Measurements from ENCODE around the gene CAPN2. TPM values are rescaled to one million over a fixed set of nuclear protein-coding genes. Genes with fewer than 3 reads are reported as not detected.
"Not testable (repeated sequence)": the region's sequence is repeated elsewhere in the genome, so short reads cannot be mapped to it uniquely, and the experiment has no call there.

Gene CAPN2
- total RNA-seq, 2 experiments from 2014 or later, result not detected

GRCh38 chr1:223732993-223733798, 20.9 kb downstream of the CAPN2 start:
- Histone ChIP-seq H3K36me3 (ENCODE audit: insufficient read depth, low read length) (no peaks in the 10 kb centered on the region), H3K4me2 (ENCODE audit: low read length) (no peak overlapping the region), H3K9me2 (ENCODE audit: insufficient read depth, low read length) (no peaks in the 10 kb centered on the region), H3K4me3 (ENCODE audit: low read depth, low read length, poor library complexity, severe bottlenecking) (no peak overlapping the region), H3K79me2 (ENCODE audit: insufficient read depth, low read depth, low read length) (no peaks in the 10 kb centered on the region), H3K4me1 (ENCODE audit: insufficient read depth, low read length, poor library complexity, severe bottlenecking) (no peaks in the 10 kb centered on the region), H2AFZ (ENCODE audit: low read length) (no peak overlapping the region), H4K20me1 (ENCODE audit: insufficient read depth, low read length) (no peaks in the 10 kb centered on the region), H3K9me3 (ENCODE audit: low read length) (no peaks in the 10 kb centered on the region), H3K27ac (ENCODE audit: low read depth, low read length, poor library complexity, severe bottlenecking) (no peak overlapping the region)
- CTCF ChIA-PET (ENCODE audit: unreplicated experiment), result no interaction called here
- DNase-seq (ENCODE audit: low spot score), result no peak
- intact Hi-C loops (cut with micrococcal nuclease; ENCODE audit: unreplicated experiment), result no loop called here
- no TSS peak for BruUV-seq (replicated peaks)
- POLR2A ChIA-PET, result no interaction called here
- TF ChIP-seq EZH2phosphoT487 (IDR thresholded peaks at IDR 0.05; ENCODE audit: borderline replicate concordance, low read depth, low read length) (no peak), CTCF (conservative IDR thresholded peaks at IDR 0.05; ENCODE audit: low read length) (no peak)

- Histone ChIP-seq H3K27ac (ENCODE audit: low read depth, low read length, poor library complexity, severe bottlenecking) (no peak overlapping the region), H3K9me2 (ENCODE audit: insufficient read depth, low read length) (no peaks in the 10 kb centered on the region), H3K4me3 (ENCODE audit: low read depth, low read length, poor library complexity, severe bottlenecking) (no peak overlapping the region), H2AFZ (ENCODE audit: low read length) (no peak overlapping the region), H3K4me2 (ENCODE audit: low read length) (no peak overlapping the region), H3K36me3 (ENCODE audit: insufficient read depth, low read length) (no peaks in the 10 kb centered on the region), H4K20me1 (ENCODE audit: insufficient read depth, low read length) (no peaks in the 10 kb centered on the region), H3K4me1 (ENCODE audit: insufficient read depth, low read length, poor library complexity, severe bottlenecking) (no peaks in the 10 kb centered on the region), H3K79me2 (ENCODE audit: insufficient read depth, low read depth, low read length) (no peaks in the 10 kb centered on the region), H3K9me3 (ENCODE audit: low read length) (no peaks in the 10 kb centered on the region)
- TF ChIP-seq EZH2phosphoT487 (IDR thresholded peaks at IDR 0.05; ENCODE audit: borderline replicate concordance, low read depth, low read length) (no peak), CTCF (conservative IDR thresholded peaks at IDR 0.05; ENCODE audit: low read length) (no peak)
- BruUV-seq (replicated peaks), result no TSS peak
- DNase-seq (ENCODE audit: low spot score), result no peak
- CTCF ChIA-PET (ENCODE audit: unreplicated experiment), result interaction anchor here (0.8 kb wide), 1 partner anchor 11 kb away, joined by 3 read pairs; no protein-coding TSS in a partner anchor
- POLR2A ChIA-PET, result no interaction called here
- intact Hi-C loops (cut with micrococcal nuclease; ENCODE audit: unreplicated experiment), result no loop called here
Measured at GRCh38 chr1:223733898-223734852, 21.8 kb downstream of the CAPN2 start.

GRCh38 chr1:223736638-223737037, 24.3 kb downstream of the CAPN2 start:
- H4K20me1 ChIP-seq (ENCODE audit: insufficient read depth, low read length); H3K36me3 ChIP-seq (ENCODE audit: insufficient read depth, low read length); BruUV-seq (replicated peaks); H3K4me3 ChIP-seq (ENCODE audit: low read depth, low read length, poor library complexity, severe bottlenecking); H3K27ac ChIP-seq (ENCODE audit: low read depth, low read length, poor library complexity, severe bottlenecking); H3K4me1 ChIP-seq (ENCODE audit: insufficient read depth, low read length, poor library complexity, severe bottlenecking); H3K9me2 ChIP-seq (ENCODE audit: insufficient read depth, low read length); H2AFZ ChIP-seq (ENCODE audit: low read length); CTCF ChIA-PET (ENCODE audit: unreplicated experiment); intact Hi-C loops (cut with micrococcal nuclease; ENCODE audit: unreplicated experiment); H3K9me3 ChIP-seq (ENCODE audit: low read length); DNase-seq (ENCODE audit: low spot score); H3K79me2 ChIP-seq (ENCODE audit: insufficient read depth, low read depth, low read length); POLR2A ChIA-PET; H3K4me2 ChIP-seq (ENCODE audit: low read length): not testable (repeated sequence)

Data from OCI-LY7 (cell line).